HepG2 (cell line): ENCODE measurements around the gene SRSF2. TPM values are rescaled to one million over a fixed set of nuclear protein-coding genes. Genes with fewer than 3 reads are reported as not detected.

Experiments
- ARNT ChIP-seq: fragments of 450-650 bp; IDR thresholded peaks from 2 replicates; pipeline ENCODE4 v1.6.1; 2017
- ATRX ChIP-seq: sonication (generic); formaldehyde crosslinking; IDR thresholded peaks from 2 replicates; pipeline ENCODE4 v1.4.0; 2020; ENCODE audit warnings: missing genetic modification reagents, borderline replicate concordance
- DMTF1 ChIP-seq: sonication (generic); formaldehyde crosslinking; IDR thresholded peaks from 2 replicates; pipeline ENCODE4 v1.4.0; 2020; ENCODE audit warnings: mild to moderate bottlenecking, missing genetic modification reagents
- FOXC1 ChIP-seq: sonication (generic); formaldehyde crosslinking; IDR thresholded peaks from 2 replicates; pipeline ENCODE4 v1.8.0; 2022; ENCODE audit warnings: mild to moderate bottlenecking, missing genetic modification reagents, borderline replicate concordance
- MEIS2 ChIP-seq: sonication (generic); formaldehyde crosslinking; IDR thresholded peaks from 2 replicates; pipeline ENCODE4 v1.9.0; 2021; ENCODE audit warnings: mild to moderate bottlenecking, missing genetic modification reagents
- PHB2 ChIP-seq: fragments of 450-650 bp; IDR thresholded peaks from 2 replicates; pipeline ENCODE4 v1.6.1; 2018; ENCODE audit not compliant: partially characterized antibody
- PRDM4 ChIP-seq: sonication (generic); formaldehyde crosslinking; IDR thresholded peaks from 2 replicates; pipeline ENCODE4 v1.9.0; 2021; ENCODE audit warnings: missing genetic modification reagents, borderline replicate concordance
- SRF ChIP-seq: IDR thresholded peaks from 2 replicates; pipeline ENCODE4 v1.6.1; 2011; ENCODE audit warnings: mild to moderate bottlenecking, low read depth, low read length, moderate library complexity
- ZBTB3 ChIP-seq: sonication (generic); formaldehyde crosslinking; IDR thresholded peaks from 2 replicates; pipeline ENCODE4 v1.4.0; 2020; ENCODE audit warnings: low read depth, mild to moderate bottlenecking, moderate library complexity, missing genetic modification reagents, borderline replicate concordance
- ZFY ChIP-seq: sonication (generic); formaldehyde crosslinking; IDR thresholded peaks from 2 replicates; pipeline ENCODE4 v1.4.0; 2020; ENCODE audit warnings: missing genetic modification reagents
- ZNF17 ChIP-seq: sonication (generic); formaldehyde crosslinking; IDR thresholded peaks from 2 replicates; pipeline ENCODE4 v1.5.0; 2020; ENCODE audit warnings: mild to moderate bottlenecking, missing genetic modification reagents
- ZNF235 ChIP-seq: sonication (generic); formaldehyde crosslinking; IDR thresholded peaks from 2 replicates; pipeline ENCODE4 v1.8.1; 2023; ENCODE audit warnings: mild to moderate bottlenecking, missing genetic modification reagents, borderline replicate concordance
- ZNF512B ChIP-seq: sonication (generic); formaldehyde crosslinking; IDR thresholded peaks from 2 replicates; pipeline ENCODE4 v1.5.1; 2020; ENCODE audit warnings: missing genetic modification reagents, mild to moderate bottlenecking, borderline replicate concordance
- ZNF619 ChIP-seq: sonication (generic); formaldehyde crosslinking; IDR thresholded peaks from 2 replicates; pipeline ENCODE4 v1.4.0; 2020; ENCODE audit warnings: mild to moderate bottlenecking, missing genetic modification reagents
- ZNF749 ChIP-seq: sonication (generic); formaldehyde crosslinking; IDR thresholded peaks from 2 replicates; pipeline ENCODE4 v1.8.0; 2022; ENCODE audit warnings: mild to moderate bottlenecking, missing genetic modification reagents, moderate library complexity, borderline replicate concordance
- ZNF766 ChIP-seq: sonication (generic); formaldehyde crosslinking; IDR thresholded peaks from 2 replicates; pipeline ENCODE4 v1.5.0; 2020; ENCODE audit warnings: missing genetic modification reagents, borderline replicate concordance
- ZXDC ChIP-seq: sonication (generic); formaldehyde crosslinking; IDR thresholded peaks from 2 replicates; pipeline ENCODE4 v1.5.0; 2020; ENCODE audit warnings: mild to moderate bottlenecking, missing genetic modification reagents
- polyA plus RNA-seq, 8 experiments: library from polyadenylated mRNA; depleted of rRNA in 3 of 8; stranded (reverse) in 7 of 8; unstranded in 1 of 8; fragments of >200 nt; fragmentation: Illumina TruSeq in 4 of 8; extraction: Trizol in 4 of 8; gene quantifications; 2 replicates each; pipeline versions ENCODE4 v1.2.1 to v1.2.3, GENCODE V29; 2011 to 2016; ENCODE audit warnings: low read depth in 4 of 8, missing spikeins in 1 of 8, mixed read lengths in 1 of 8; ENCODE audit not compliant: insufficient read depth in 1 of 8
- total RNA-seq, 5 experiments: library from RNA; depleted of rRNA; stranded (reverse); fragments of >200 nt; fragmentation: Illumina TruSeq; extraction: Trizol; gene quantifications; 2 replicates each; pipeline ENCODE4 v1.2.3, GENCODE V29; 2016; ENCODE audit warnings: low read depth in 1 of 5

The SRSF2 gene
- total and polyA plus RNA-seq, 2 of the 13 experiments (the other 11 are each of a cell fraction or from before 2014, with no cell fraction given), result 306 to 319 TPM

GRCh38 chr17:76726776-76727718, 10.1 kb downstream of the SRSF2 start, which contains the start of gene METTL23 (continued):
- TF ChIP-seq ZFY (CRISPR knock-in tag), result peak; percentile 48; the same call in 1 of the 2 replicates
- TF ChIP-seq DMTF1, result 0 out of 2 replicates have a peak, but pooled peaks have one; percentile 76
- TF ChIP-seq ZXDC (CRISPR knock-in tag), result peak; percentile 21; the same call in 1 of the 2 replicates
- 0 out of 2 replicates have a peak, but pooled peaks have one; percentile 28 for TF ChIP-seq FOXC1
- TF ChIP-seq PRDM4 (CRISPR knock-in tag), result 0 out of 2 replicates have a peak, but pooled peaks have one; percentile 84
- TF ChIP-seq ATRX (CRISPR knock-in tag), result no peak
- TF ChIP-seq ZNF619 (CRISPR knock-in tag), result peak; percentile 66; the same call in 1 of the 2 replicates
- TF ChIP-seq ARNT, result no peak
- TF ChIP-seq ZNF766 (CRISPR knock-in tag), result 0 out of 2 replicates have a peak, but pooled peaks have one; percentile 51
- TF ChIP-seq ZNF17 (CRISPR knock-in tag), result no peak
- TF ChIP-seq MEIS2 (CRISPR knock-in tag), result peak; percentile 29; the same call in 1 of the 2 replicates
- TF ChIP-seq ZNF749 (CRISPR knock-in tag), result 0 out of 2 replicates have a peak, but pooled peaks have one; percentile 26
- peak; percentile 4; the same call in 1 of the 2 replicates for TF ChIP-seq ZNF235 (CRISPR knock-in tag)
- no peak; the same call in 1 of the 2 replicates for TF ChIP-seq ZNF512B (CRISPR knock-in tag)
- no peak for TF ChIP-seq PHB2
- TF ChIP-seq SRF, result no peak
- peak; percentile 79; the same call in 1 of the 2 replicates for TF ChIP-seq ZBTB3 (CRISPR knock-in tag)
